NCI-H1105 (cell line): ENCODE data around the gene HCAR3.

ENCODE experiments used
- DNase-seq: peaks from one replicate; lab custom pipeline; 2025; lab: John Stamatoyannopoulos, UW

Gene HCAR3

DNA sequence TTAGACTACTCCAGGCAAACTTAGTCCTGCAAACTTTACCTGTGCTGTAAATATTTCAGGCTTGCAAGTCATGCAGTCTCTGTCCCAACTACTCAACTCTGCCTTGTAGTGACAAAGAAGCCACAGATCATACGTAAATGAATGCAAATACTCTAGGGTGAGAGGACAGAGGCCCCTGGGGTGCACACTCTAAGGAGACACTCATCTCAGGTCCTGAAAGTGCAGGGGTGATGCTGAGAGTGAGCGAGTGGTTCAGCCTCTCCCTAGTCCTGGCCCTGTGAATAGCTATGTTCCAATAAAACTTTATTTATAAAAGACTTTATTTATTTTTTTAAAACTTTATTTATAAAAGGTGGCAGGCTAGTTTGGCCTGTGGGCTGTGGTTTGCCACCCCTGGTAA, 48.3 kb downstream of the HCAR3 start:
- DNase-seq, result no peak

DNA sequence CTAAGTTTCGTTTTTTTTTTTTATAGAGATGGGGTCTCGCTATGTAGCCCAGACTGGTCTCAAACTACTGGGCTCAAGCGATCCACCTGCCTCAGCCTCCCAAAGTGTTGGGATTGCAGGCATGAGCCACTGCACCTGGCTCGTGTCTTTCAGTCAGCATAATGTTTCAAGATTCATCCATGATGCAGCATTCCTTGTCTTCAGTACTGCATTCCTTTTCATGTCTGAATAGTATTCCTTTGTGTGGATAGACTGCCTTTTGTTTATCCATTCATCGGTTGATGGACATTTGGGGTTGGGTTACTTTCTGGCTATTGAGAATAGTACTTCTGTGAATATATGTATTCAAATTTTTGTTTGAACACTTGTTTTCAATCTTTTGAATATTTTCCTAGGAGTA, 50.9 kb downstream of the HCAR3 start:
- no peak for DNase-seq

DNA sequence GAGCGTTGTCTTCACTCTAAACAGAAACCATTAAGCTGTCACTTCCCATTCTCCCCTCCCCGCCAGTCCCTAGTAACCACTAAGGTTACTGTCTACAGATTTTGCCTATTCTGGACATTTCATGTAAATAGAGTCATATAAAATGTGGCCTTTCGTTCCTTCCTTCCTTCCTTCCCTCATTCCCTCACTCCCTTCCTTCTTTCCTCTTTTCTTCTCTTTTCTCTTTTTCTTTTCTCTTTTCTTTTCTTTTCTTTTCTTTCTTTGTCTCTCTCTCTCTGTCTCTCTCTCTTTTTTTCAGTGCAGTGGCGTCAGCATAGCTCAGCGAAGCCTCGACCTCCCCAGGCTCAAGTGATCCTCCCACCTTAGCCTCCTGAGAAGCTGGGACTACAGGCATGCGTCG, 51.3 kb downstream of the HCAR3 start:
- no peak for DNase-seq
